ENCODE results near the gene CACNA1A.

CACNA1A gene

GRCh38 chr19:13163609-13164342 is 342.5 kb downstream of the CACNA1A start:
- TF ChIP-seq CTCF (IDR thresholded peaks at IDR 0.05; ENCODE audit: borderline replicate concordance, insufficient read depth, low read depth, low read length): no peak
- H3K4me3 ChIP-seq (ENCODE audit: low read depth, low read length): peak overlapping the region; percentile 17

- peak overlapping the region; percentile 48 for H3K4me3 ChIP-seq (ENCODE audit: low read depth, low read length)
- no peak for TF ChIP-seq CTCF (IDR thresholded peaks at IDR 0.05; ENCODE audit: borderline replicate concordance, insufficient read depth, low read depth, low read length)
Measured at GRCh38 chr19:13162724-13163608, 343.3 kb downstream of the CACNA1A start.

- no peak for TF ChIP-seq CTCF (IDR thresholded peaks at IDR 0.05; ENCODE audit: borderline replicate concordance, insufficient read depth, low read depth, low read length)
- H3K4me3 ChIP-seq (ENCODE audit: low read depth, low read length): no peak overlapping the region
Measured at GRCh38 chr19:13160557-13160956, 345.7 kb downstream of the CACNA1A start.

GRCh38 chr19:13159713-13160112 is 346.6 kb downstream of the CACNA1A start:
- TF ChIP-seq CTCF (IDR thresholded peaks at IDR 0.05; ENCODE audit: borderline replicate concordance, insufficient read depth, low read depth, low read length): no peak
- H3K4me3 ChIP-seq (ENCODE audit: low read depth, low read length): no peak overlapping the region

Measured in GM12875 (cell line).